Inflammatory macrophage (primary cell): ENCODE data around the gene BPGM.
"Not testable (repeated sequence)": the region's sequence is repeated elsewhere in the genome, so short reads cannot be mapped to it uniquely, and the experiment has no call there.

Experiments
- DNase-seq, 2 donors: peaks; one replicate each; pipeline ENCODE4 v3.0.0-alpha.2; 2020 to 2022

BPGM gene

GRCh38 chr7:134632052-134632451 lies 14.6 kb upstream of the BPGM start:
- no peak for DNase-seq

GRCh38 chr7:134632937-134633540 lies 13.6 kb upstream of the BPGM start:
- DNase-seq = peak; percentile 18 to 24

GRCh38 chr7:134636008-134636449 lies 10.6 kb upstream of the BPGM start:
- DNase-seq = peak in 1 of 2 donors; percentile 6

- DNase-seq = no peak
These were observed 9.2 kb upstream of the BPGM start for GRCh38 chr7:134637441-134637840.

- no peak for DNase-seq
These were observed 8.5 kb upstream of the BPGM start for GRCh38 chr7:134637934-134638719.

- DNase-seq = no peak
These were observed 7.6 kb upstream of the BPGM start for GRCh38 chr7:134639061-134639460.

GRCh38 chr7:134639683-134640279 lies 6.9 kb upstream of the BPGM start:
- no peak for DNase-seq

- DNase-seq = no peak
These were observed 5.6 kb upstream of the BPGM start for GRCh38 chr7:134640842-134641715.

- not testable (repeated sequence) for DNase-seq
These were observed 4.7 kb upstream of the BPGM start for GRCh38 chr7:134641981-134642380.

- DNase-seq = no peak
These were observed 3.5 kb upstream of the BPGM start for GRCh38 chr7:134643131-134643530.

- DNase-seq = no peak
These were observed 1.2 kb upstream of the BPGM start for GRCh38 chr7:134645478-134645877.

- peak; percentile 5 to 12 for DNase-seq
These were observed 718 bp upstream of the BPGM start for GRCh38 chr7:134645935-134646334.

- DNase-seq = no peak
These were observed 1.8 kb downstream of the BPGM start for GRCh38 chr7:134648456-134648855.

GRCh38 chr7:134649226-134649775 lies 2.6 kb downstream of the BPGM start:
- no peak for DNase-seq

GRCh38 chr7:134651991-134652390 lies 5.3 kb downstream of the BPGM start:
- DNase-seq = no peak

- DNase-seq = no peak
These were observed 7.6 kb downstream of the BPGM start for GRCh38 chr7:134654104-134654775.

- DNase-seq = no peak
These were observed 10.9 kb downstream of the BPGM start for GRCh38 chr7:134657526-134657925.

- no peak for DNase-seq
These were observed 13.7 kb downstream of the BPGM start for GRCh38 chr7:134660242-134660785.

GRCh38 chr7:134660961-134661376 lies 14.3 kb downstream of the BPGM start:
- DNase-seq = no peak

- no peak for DNase-seq
These were observed 15.7 kb downstream of the BPGM start for GRCh38 chr7:134662166-134662870.

- DNase-seq = no peak
These were observed 16.2 kb downstream of the BPGM start for GRCh38 chr7:134662871-134663205.
